ENCODE data around the gene ULBP3.
"Not testable (repeated sequence)": the region's sequence is repeated elsewhere in the genome, so short reads cannot be mapped to it uniquely, and the experiment has no call there.

The ULBP3 gene

GRCh38 chr6:150014623-150015280, 54.2 kb downstream of the ULBP3 start:
- DNase-seq, result not testable (repeated sequence)

- not testable (repeated sequence) for DNase-seq
These were observed 54.9 kb downstream of the ULBP3 start for GRCh38 chr6:150013785-150014622.

DNA sequence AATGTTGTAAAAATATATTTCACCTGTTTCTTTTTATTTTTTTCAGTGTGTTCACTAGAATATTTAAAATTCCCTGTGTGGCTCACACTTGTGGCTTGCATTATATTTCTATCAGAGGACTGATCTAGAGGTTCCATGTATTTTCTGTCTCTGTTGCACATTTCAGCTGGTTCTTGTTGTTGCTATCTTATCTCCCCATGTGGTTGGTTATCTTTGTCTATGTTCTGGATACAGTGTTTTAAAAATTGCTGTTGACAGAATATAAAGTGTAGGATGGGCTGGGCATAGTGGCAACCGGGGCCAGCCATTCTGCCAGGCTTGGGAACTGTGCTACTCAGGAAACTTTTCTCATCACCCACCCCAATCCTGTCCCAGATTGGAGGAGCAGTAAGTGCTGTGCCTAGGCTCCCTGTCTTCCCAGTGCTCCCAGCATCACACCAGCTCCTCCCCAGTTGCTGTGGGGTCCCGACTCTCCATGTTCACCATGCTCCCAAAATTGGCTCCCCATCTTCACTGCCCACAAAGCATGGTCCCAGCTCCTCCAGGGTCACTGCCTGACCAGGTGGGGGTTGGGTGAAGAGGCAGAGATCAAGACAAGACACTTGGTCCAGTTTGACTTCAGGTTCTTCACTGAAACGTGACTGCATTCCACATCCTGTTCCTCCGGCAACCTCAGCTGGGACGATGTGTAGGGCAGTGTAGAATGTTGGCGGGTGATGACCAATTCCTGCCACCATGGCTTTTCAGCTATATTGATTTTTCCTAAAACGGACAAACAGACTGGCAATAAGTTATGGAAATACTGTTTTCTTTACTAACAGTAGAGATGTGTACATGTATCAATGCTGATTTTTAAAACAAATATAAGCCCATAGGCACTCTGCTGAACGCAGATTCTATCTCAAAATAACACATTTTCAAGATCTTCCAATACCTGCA, 55.8 kb downstream of the ULBP3 start:
- not testable (repeated sequence) for DNase-seq
